Measurements from ENCODE around the gene RGS10.

DNA sequence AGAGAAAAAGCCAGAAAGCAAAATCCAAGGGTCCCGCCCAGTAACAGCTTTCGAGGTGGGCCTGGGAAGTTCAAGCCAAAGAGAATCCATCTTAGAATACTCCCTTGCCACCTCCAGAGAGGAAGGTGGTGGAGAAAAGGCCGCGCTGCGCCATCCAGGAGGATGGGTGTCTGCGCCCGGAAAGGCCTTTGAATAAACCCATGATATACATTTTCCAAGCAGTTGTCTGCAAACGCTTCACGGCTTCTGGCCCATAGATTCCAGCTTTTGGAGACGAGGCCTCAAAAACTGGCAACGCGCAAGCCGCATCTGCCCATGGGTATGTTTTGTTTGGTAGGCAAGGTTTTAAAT, 17.8 kb downstream of the RGS10 start:
- TF ChIP-seq CTCF (IDR thresholded peaks at IDR 0.05 in 2 of 3, conservative IDR thresholded peaks at IDR 0.05 in 1 of 3; ENCODE audit: insufficient read depth in 2 of 3, low read depth in 1 of 3, low read length in 3 of 3) (no peak), SRSF7 (optimal IDR thresholded peaks at IDR 0.05; ENCODE audit: low read depth, low read length) (no peak), SIN3A (IDR thresholded peaks at IDR 0.05; ENCODE audit: borderline replicate concordance in 2 of 2, control insufficient read depth in 1 of 2, low read depth in 2 of 2, low read length in 2 of 2) (no peak), STAT6 (CRISPR knock-in tag; IDR thresholded peaks at IDR 0.05) (no peak), JUNB (CRISPR knock-in tag; conservative IDR thresholded peaks at IDR 0.05) (no peak), FOXK2 (conservative IDR thresholded peaks at IDR 0.05 in 1 of 2, IDR thresholded peaks at IDR 0.05 in 1 of 2; ENCODE audit: low read depth in 2 of 2) (no peak), TBP (optimal IDR thresholded peaks at IDR 0.05; ENCODE audit: low read depth, low read length) (no peak), KDM5B (IDR thresholded peaks at IDR 0.05; ENCODE audit: insufficient replicate concordance, low read depth, low read length) (no peak), CEBPB (tag; IDR thresholded peaks at IDR 0.05) (no peak), TAF7 (tag; IDR thresholded peaks at IDR 0.05) (no peak)
- TF ChIP-seq, protein P1, sequence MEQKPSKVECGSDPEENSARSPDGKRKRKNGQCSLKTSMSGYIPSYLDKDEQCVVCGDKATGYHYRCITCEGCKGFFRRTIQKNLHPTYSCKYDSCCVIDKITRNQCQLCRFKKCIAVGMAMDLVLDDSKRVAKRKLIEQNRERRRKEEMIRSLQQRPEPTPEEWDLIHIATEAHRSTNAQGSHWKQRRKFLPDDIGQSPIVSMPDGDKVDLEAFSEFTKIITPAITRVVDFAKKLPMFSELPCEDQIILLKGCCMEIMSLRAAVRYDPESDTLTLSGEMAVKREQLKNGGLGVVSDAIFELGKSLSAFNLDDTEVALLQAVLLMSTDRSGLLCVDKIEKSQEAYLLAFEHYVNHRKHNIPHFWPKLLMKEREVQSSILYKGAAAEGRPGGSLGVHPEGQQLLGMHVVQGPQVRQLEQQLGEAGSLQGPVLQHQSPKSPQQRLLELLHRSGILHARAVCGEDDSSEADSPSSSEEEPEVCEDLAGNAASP (IDR thresholded peaks at IDR 0.05) = no peak
